Suprapubic skin (tissue), 4 donors: ENCODE results near the gene ANKRD11.

Experiments
- EP300 ChIP-seq: sonication (generic); formaldehyde crosslinking; IDR thresholded peaks from one replicate; pipeline ENCODE4 v1.6.1; 2017; ENCODE audit warnings: antibody characterized with exemption
- POLR2A ChIP-seq, 2 donors: fragments of 450-650 bp; IDR thresholded peaks; one replicate each; pipeline ENCODE4 v1.6.1; 2017; ENCODE audit warnings: antibody characterized with exemption in 2 of 2, mild to moderate bottlenecking in 2 of 2, moderate library complexity in 2 of 2
- POLR2AphosphoS5 ChIP-seq, 3 donors: sonication (generic); formaldehyde crosslinking; IDR thresholded peaks; one replicate each; pipeline ENCODE4 v1.6.1; 2017; ENCODE audit warnings: antibody characterized with exemption in 3 of 3

- no peak for TF ChIP-seq POLR2A (IDR thresholded peaks at IDR 0.05)
- TF ChIP-seq POLR2AphosphoS5 (IDR thresholded peaks at IDR 0.05), result no peak
- TF ChIP-seq EP300, result no peak
Measured at GRCh38 chr16:89289428-89290395, 200.6 kb downstream of the ANKRD11 start.
